ENCODE data around the gene C1orf210.

C1orf210 gene

DNA sequence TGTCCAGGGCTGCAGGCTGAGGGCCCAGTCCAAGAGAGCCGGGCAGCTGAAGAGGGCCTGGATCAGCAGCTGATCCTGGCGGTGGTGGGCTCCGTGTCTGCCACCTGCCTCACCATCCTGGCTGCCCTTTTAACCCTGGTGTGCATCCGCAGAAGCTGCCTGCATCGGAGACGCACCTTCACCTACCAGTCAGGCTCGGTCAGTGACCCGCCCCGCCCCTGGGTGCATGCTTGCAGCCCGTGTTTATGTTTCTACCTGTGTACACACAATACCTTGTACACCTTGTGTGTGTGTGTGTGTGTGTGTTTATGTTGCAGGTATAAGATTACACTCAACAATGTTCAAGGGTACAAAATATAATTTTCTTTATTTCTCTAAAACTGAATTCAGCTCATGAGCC, 28.4 kb upstream of the C1orf210 start:
- TF ChIP-seq, protein P1, sequence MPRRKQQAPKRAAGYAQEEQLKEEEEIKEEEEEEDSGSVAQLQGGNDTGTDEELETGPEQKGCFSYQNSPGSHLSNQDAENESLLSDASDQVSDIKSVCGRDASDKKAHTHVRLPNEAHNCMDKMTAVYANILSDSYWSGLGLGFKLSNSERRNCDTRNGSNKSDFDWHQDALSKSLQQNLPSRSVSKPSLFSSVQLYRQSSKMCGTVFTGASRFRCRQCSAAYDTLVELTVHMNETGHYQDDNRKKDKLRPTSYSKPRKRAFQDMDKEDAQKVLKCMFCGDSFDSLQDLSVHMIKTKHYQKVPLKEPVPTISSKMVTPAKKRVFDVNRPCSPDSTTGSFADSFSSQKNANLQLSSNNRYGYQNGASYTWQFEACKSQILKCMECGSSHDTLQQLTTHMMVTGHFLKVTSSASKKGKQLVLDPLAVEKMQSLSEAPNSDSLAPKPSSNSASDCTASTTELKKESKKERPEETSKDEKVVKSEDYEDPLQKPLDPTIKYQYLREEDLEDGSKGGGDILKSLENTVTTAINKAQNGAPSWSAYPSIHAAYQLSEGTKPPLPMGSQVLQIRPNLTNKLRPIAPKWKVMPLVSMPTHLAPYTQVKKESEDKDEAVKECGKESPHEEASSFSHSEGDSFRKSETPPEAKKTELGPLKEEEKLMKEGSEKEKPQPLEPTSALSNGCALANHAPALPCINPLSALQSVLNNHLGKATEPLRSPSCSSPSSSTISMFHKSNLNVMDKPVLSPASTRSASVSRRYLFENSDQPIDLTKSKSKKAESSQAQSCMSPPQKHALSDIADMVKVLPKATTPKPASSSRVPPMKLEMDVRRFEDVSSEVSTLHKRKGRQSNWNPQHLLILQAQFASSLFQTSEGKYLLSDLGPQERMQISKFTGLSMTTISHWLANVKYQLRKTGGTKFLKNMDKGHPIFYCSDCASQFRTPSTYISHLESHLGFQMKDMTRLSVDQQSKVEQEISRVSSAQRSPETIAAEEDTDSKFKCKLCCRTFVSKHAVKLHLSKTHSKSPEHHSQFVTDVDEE (CRISPR knock-in tag; IDR thresholded peaks at IDR 0.05) = no peak

DNA sequence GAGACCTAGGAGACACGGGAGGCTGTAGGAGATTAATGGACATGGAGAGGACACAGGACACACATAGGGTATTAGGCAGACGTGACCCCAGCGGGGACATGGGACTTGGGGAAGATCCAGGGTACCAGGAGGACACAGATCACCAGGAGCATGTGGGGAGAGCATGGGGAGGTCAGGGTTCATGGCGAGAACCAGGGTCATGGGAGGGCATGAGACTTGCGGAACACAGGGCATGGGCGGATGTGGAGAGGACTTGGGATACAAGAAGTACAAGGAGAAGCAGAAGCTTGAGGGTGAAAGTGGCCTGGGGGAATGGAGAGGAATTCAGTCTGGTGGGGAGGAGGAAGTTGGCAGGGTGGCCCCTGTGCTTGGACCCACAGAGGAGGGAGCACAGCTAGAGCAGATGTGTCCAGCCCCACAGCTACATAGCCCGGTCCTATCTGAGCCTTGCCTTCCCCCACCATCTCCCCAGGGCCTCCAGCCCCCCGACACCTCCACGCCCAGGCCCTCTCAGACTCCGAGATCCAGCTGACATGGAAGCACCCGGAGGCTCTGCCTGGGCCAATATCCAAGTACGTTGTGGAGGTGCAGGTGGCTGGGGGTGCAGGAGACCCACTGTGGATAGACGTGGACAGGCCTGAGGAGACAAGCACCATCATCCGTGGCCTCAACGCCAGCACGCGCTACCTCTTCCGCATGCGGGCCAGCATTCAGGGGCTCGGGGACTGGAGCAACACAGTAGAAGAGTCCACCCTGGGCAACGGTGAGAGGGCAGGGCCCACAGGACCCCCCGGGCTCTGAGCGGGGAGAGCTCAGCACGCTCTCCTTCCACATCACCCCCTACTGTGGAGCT, 27.5 kb upstream of the C1orf210 start:
- no peak for ATAC-seq
- TF ChIP-seq ISL1 (CRISPR knock-in tag; IDR thresholded peaks at IDR 0.05) (no peak), PPARA (CRISPR knock-in tag; IDR thresholded peaks at IDR 0.05; ENCODE audit: borderline replicate concordance) (no peak), ARNTL (CRISPR knock-in tag; IDR thresholded peaks at IDR 0.05; ENCODE audit: borderline replicate concordance, low read depth) (no peak), TCF4 (CRISPR knock-in tag; IDR thresholded peaks at IDR 0.05; ENCODE audit: borderline replicate concordance) (no peak), ZC3H10 (CRISPR knock-in tag; IDR thresholded peaks at IDR 0.05) (no peak), ESRRG (CRISPR knock-in tag; IDR thresholded peaks at IDR 0.05) (no peak), ZNF70 (CRISPR knock-in tag; IDR thresholded peaks at IDR 0.05) (no peak), ZFP3 (CRISPR knock-in tag; IDR thresholded peaks at IDR 0.05) (no peak), OSR1 (CRISPR knock-in tag; IDR thresholded peaks at IDR 0.05) (no peak), TOX (CRISPR knock-in tag; IDR thresholded peaks at IDR 0.05; ENCODE audit: borderline replicate concordance) (no peak), ZNF8 (CRISPR knock-in tag; IDR thresholded peaks at IDR 0.05) (no peak), RARB (CRISPR knock-in tag; IDR thresholded peaks at IDR 0.05) (no peak), ZNF565 (CRISPR knock-in tag; conservative IDR thresholded peaks at IDR 0.05; ENCODE audit: low read depth) (no peak), SNAI2 (CRISPR knock-in tag; IDR thresholded peaks at IDR 0.05) (no peak), GLIS3 (CRISPR knock-in tag; IDR thresholded peaks at IDR 0.05) (no peak)
- TF ChIP-seq, protein P2, sequence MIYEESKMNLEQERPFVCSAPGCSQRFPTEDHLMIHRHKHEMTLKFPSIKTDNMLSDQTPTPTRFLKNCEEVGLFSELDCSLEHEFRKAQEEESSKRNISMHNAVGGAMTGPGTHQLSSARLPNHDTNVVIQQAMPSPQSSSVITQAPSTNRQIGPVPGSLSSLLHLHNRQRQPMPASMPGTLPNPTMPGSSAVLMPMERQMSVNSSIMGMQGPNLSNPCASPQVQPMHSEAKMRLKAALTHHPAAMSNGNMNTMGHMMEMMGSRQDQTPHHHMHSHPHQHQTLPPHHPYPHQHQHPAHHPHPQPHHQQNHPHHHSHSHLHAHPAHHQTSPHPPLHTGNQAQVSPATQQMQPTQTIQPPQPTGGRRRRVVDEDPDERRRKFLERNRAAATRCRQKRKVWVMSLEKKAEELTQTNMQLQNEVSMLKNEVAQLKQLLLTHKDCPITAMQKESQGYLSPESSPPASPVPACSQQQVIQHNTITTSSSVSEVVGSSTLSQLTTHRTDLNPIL (CRISPR knock-in tag; IDR thresholded peaks at IDR 0.05; ENCODE audit: low read depth) = no peak
- TF ChIP-seq, protein P3, sequence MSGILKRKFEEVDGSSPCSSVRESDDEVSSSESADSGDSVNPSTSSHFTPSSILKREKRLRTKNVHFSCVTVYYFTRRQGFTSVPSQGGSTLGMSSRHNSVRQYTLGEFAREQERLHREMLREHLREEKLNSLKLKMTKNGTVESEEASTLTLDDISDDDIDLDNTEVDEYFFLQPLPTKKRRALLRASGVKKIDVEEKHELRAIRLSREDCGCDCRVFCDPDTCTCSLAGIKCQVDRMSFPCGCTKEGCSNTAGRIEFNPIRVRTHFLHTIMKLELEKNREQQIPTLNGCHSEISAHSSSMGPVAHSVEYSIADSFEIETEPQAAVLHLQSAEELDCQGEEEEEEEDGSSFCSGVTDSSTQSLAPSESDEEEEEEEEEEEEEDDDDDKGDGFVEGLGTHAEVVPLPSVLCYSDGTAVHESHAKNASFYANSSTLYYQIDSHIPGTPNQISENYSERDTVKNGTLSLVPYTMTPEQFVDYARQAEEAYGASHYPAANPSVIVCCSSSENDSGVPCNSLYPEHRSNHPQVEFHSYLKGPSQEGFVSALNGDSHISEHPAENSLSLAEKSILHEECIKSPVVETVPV (CRISPR knock-in tag; IDR thresholded peaks at IDR 0.05) = no peak
- TF ChIP-seq, protein P1 (CRISPR knock-in tag; IDR thresholded peaks at IDR 0.05) = no peak
- TF ChIP-seq, protein P4, sequence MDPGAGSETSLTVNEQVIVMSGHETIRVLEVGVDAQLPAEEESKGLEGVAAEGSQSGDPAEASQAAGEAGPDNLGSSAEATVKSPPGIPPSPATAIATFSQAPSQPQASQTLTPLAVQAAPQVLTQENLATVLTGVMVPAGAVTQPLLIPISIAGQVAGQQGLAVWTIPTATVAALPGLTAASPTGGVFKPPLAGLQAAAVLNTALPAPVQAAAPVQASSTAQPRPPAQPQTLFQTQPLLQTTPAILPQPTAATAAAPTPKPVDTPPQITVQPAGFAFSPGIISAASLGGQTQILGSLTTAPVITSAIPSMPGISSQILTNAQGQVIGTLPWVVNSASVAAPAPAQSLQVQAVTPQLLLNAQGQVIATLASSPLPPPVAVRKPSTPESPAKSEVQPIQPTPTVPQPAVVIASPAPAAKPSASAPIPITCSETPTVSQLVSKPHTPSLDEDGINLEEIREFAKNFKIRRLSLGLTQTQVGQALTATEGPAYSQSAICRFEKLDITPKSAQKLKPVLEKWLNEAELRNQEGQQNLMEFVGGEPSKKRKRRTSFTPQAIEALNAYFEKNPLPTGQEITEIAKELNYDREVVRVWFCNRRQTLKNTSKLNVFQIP (CRISPR knock-in tag; IDR thresholded peaks at IDR 0.05; ENCODE audit: borderline replicate concordance, low read depth) = no peak
- TF ChIP-seq, protein P5, sequence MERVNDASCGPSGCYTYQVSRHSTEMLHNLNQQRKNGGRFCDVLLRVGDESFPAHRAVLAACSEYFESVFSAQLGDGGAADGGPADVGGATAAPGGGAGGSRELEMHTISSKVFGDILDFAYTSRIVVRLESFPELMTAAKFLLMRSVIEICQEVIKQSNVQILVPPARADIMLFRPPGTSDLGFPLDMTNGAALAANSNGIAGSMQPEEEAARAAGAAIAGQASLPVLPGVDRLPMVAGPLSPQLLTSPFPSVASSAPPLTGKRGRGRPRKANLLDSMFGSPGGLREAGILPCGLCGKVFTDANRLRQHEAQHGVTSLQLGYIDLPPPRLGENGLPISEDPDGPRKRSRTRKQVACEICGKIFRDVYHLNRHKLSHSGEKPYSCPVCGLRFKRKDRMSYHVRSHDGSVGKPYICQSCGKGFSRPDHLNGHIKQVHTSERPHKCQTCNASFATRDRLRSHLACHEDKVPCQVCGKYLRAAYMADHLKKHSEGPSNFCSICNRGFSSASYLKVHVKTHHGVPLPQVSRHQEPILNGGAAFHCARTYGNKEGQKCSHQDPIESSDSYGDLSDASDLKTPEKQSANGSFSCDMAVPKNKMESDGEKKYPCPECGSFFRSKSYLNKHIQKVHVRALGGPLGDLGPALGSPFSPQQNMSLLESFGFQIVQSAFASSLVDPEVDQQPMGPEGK (CRISPR knock-in tag; IDR thresholded peaks at IDR 0.05; ENCODE audit: borderline replicate concordance) = no peak

More for the DNA sequence above, 28.4 kb upstream of the C1orf210 start:
- no peak for ATAC-seq
